GM19351 (cell line): ENCODE results near the gene TMEM203.

Experiments used
- ATAC-seq: cut with Tn5 transposase; IDR thresholded peaks from one replicate; pipeline ENCODE4 v1.9.1; 2021; ENCODE audit warnings: mild to moderate bottlenecking, moderate library complexity; ENCODE audit not compliant: unreplicated experiment

TMEM203 gene

GRCh38 chr9:137182836-137183235 is 22.6 kb downstream of the TMEM203 start:
- no peak for ATAC-seq

- no peak for ATAC-seq
Observed at GRCh38 chr9:137181680-137182079, 23.8 kb downstream of the TMEM203 start.

GRCh38 chr9:137180491-137180890 is 25.0 kb downstream of the TMEM203 start:
- ATAC-seq, result no peak

DNA sequence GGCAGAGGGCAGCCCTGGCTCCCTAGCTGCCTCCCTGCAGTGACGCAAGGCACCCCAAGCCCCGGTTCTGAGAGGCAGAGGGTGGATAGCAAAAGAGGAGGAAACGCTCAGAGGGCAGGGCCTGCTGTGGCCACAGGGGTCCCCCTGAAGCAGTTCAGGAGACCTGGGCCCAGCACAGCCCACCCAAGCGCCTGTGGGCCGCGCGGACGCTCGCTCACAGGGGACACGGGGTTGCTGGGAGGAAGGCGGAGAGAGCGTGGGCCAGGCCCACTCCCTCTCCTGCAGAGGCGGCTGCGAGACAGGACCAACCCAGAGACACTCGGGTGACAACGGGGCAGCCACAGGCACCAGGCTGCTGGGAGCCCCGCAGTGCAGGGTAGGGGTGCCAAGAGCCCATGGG is 25.7 kb downstream of the TMEM203 start:
- no peak for ATAC-seq

DNA sequence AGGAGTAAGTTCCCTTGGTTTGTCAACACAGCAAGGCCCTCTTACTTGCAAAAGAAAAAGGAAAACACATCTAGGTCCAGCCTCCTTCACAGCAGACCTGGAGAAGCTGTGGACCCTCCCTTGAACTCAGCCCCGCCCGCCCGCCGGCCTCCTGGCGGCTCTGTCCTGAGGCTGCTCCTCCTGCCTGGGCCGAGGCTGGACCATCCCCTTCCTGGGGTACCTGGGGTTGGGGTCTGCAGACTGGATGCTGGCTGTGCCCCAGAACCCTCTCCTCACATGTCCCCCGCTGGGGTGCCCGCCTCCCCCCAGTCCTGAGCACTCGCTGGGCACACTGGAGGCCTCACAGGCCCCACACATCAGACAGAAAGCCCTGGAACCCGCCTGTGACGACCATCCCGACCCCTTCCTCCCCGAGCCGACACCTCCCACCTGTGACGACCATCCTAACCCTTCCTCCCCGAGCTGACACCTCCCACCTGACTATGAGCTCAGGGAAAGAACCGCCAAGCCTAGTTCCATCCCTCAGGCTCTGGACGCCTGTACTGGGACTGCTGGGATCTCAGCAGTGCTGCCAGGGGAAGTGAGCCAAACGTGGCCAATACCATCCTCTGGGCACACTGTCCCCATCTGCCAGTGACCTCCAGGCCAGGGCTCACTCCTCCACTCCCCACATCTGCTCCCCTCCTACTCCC is 26.4 kb downstream of the TMEM203 start:
- no peak for ATAC-seq

GRCh38 chr9:137178201-137178938 is 27.1 kb downstream of the TMEM203 start:
- ATAC-seq, result no peak

DNA sequence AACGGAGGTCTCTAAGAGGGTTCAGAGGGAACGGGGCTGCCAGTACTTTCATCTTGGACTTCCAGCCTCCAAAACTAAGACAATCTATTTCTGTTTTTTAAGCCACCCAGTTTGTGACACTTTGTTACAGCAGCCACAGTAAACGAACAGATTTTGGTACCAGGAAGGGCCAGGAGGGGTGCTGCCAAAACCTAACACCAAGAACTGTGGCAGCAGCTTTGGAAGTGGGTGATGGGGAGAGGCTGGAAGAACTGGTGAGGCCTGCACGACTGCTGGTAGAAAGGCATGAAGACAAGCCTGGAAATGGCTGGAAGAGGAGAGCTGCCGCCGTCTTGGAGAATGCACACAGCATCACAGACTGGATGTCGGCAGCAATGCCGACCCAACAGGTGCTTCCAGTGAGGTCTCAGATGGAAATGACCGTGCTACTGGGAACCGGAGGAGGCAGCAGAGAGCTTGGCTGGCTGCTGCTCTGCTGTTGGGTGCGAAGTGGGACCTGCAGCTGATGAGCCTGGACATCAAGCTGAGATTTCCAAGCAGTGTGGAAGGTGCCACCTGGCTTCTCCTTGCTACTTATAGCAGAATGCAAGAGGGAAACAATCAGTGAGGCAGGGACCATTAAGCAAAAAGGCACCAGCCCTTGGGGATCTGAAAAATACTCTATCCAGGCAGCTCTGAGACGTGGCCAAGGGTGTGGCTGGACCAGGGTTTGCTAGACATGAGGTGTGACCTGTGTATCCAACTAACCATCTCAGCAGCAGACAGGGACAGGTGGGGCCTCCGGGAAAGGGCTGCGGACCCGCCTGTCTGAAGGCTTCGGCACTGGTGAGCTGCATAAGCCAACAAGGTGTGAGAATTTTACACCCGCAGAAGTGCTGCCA is 28.9 kb downstream of the TMEM203 start:
- no peak for ATAC-seq

DNA sequence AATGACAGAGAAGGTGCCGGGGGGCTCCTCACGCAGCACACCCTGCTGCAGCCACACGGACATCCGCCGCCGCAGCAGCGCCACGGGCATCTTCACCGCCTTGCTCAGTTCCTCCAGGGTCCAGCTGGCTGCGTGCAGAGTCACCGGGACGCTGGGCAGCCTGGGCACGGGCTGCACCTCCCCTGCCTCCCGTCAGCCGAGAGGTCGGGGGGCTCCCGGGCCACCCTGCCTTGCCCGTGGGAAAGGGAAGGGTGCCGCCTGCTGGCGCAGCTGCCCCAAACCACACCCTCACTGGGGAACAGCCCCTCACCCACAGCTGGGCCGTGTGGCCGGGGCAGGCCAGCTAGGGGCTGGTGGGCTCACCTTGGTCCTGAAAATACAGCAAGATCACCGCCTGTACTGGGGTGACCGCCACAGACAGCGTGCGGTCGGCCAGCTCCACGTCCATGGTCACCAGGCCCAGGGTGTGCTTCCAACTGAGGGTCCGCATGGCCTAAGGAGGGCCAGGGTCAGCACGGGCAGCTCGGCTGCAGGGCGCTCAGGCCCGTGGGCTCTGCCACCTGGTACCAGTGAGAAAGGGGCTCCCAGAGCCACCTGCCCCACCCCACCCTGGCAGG is 30.0 kb downstream of the TMEM203 start:
- no peak for ATAC-seq

- ATAC-seq, result no peak
Observed at GRCh38 chr9:137174722-137175293, 30.6 kb downstream of the TMEM203 start.

- no peak for ATAC-seq
Observed at GRCh38 chr9:137173796-137174664, 31.4 kb downstream of the TMEM203 start.

DNA sequence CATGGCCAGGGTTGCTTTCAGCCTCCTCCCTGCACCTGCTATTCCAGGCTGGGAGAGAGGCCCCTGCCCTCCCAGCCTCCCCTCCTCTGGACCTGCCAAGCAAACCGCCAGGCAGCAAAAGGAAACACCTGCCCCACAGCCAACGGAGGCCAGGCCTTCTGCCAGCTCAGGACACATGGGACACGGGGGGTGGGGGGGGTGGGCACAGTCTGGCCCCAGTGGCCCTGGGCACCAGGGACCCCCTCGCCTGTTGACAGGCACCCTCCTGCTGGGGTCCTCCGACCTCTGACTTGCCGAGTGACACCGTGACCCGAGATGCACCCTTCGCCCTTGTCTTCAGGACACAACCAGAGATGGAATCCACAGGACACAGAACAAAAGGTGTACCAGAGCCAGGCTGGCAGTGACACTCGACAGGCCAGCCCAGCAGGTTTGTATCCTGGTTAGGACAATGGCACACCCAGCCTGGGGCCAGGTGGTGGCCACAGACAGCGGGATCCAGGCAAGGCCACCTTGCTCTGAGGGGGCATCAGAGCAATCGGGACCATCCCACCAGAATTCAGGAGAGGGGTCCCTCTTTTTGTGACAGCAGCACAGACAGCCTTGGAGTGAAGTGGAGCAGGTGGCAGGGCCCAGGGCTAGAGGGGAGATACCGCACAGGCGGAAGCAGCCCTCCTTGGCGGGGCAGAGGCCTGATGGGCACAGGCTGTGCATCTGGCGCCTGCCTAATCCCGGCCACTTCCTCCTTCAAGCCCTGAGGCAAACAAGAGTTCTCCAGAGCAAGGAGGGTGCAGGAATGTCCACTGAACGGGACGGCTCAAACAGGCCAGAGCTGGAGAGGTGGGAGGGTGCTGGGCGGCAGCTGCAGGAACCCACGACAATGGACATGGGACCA is 32.3 kb downstream of the TMEM203 start:
- no peak for ATAC-seq

DNA sequence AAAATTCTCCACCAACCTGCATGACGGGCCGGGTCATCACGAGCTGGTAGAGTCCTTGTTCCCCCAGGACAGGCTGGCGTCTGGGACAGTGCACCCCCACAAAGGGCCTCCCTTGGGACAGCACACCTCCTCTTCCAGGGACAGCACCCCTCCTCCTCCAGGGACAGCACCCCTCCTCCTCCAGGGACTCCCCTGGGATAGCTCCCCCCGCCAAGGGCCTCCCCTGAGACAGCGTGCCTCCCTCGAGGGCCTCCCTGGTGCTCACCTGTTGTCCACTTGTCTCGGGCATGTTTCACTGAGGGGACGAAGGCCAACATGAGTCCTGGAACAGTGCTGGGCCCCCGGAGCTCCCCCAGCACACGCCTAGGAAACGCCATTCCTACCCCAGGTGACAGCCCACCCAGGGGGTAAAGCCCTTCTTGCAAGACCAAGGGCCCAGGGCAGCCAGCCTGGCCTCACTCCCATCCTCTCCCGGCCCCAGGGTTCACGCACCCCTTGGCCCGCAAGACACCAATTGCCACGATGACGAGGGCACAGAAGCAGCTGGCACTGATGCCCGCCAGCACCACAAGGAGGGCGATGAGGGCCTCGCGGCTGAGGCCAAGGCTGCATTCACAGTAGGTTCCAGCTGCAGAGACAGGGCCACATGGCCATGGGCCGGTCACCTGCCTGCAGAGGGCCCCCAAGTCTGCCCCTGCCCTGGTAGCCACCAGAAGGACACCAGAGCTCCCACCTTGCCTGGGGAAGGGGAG is 34.1 kb downstream of the TMEM203 start:
- ATAC-seq, result no peak

- ATAC-seq, result no peak
Observed at GRCh38 chr9:137170486-137171148, 34.8 kb downstream of the TMEM203 start.

GRCh38 chr9:137169896-137170358 is 35.5 kb downstream of the TMEM203 start, which contains the start of gene LRRC26:
Gene LRRC26 (minus strand): TSS chr9:137170051. CDS start chr9:137169943, 108 bp downstream.
- ATAC-seq, result no peak

- ATAC-seq, result no peak
Observed at GRCh38 chr9:137168904-137169856, 36.3 kb downstream of the TMEM203 start.

DNA sequence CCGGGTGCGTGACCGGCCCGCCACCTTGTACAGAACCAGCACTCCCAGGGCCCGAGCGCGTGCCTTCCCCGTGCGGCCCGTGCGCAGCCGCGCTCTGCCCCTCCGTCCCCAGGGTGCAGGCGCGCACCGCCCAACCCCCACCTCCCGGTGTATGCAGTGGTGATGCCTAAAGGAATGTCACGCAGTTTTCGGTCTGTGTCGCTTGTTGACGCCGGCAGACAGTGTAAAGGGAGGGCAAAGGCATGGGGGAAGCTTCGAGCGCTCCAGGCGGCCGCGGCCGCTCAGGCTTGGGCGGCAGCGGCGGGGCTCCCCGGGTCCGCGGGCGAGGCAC is 36.9 kb downstream of the TMEM203 start:
- ATAC-seq, result no peak
